GDM1 (cell line): ENCODE data around the gene FNDC3B.
A peak's percentile ranks its signal among the peaks of the same experiment; 100 is the strongest.
"Not testable (repeated sequence)": the region's sequence is repeated elsewhere in the genome, so short reads cannot be mapped to it uniquely, and the experiment has no call there.

Experiments used
- DNase-seq: peaks from one replicate; lab custom pipeline; 2025; lab: John Stamatoyannopoulos, UW

Gene FNDC3B

DNA sequence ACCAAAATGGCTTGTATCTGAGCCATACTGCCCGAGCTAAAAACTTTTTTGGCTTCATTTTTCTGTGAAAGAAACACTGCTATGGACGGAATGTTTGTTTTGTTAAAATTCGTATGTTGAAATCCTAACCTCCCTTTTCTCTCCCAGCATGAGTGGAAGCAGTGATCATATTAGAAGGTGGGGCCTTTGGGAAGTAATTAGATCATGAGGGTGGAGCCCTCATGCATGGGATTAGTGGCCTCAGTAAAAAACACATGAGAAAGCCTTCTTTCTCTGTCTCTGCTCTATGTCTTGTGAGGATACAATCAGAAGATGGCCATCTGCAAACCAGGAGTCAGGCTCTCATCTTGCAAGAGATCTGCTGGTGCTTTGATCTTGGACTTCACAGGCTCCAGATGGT, 7.4 kb upstream of the FNDC3B start:
- DNase-seq = no peak

DNA sequence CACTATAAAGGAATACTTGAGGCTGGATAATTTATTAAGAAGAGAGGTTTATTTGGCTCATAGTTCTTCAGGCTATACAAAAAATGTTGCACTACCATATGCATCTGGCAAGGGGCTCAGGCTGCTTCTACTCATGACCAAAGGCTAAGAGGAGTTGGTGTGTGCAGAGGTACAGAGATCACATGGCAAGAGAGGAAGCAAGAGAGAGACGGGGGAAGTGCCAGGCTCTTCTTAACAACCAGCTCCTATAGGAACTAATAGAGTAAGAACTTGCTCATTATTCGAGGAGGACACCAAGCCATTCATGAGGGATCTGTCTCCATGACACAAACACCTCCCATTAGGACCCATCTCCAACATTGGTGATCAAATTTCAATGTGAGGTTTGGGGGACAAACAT, 6.0 kb upstream of the FNDC3B start:
- no peak for DNase-seq

- no peak for DNase-seq
Measured at GRCh38 chr3:172034786-172035685, 4.3 kb upstream of the FNDC3B start.

DNA sequence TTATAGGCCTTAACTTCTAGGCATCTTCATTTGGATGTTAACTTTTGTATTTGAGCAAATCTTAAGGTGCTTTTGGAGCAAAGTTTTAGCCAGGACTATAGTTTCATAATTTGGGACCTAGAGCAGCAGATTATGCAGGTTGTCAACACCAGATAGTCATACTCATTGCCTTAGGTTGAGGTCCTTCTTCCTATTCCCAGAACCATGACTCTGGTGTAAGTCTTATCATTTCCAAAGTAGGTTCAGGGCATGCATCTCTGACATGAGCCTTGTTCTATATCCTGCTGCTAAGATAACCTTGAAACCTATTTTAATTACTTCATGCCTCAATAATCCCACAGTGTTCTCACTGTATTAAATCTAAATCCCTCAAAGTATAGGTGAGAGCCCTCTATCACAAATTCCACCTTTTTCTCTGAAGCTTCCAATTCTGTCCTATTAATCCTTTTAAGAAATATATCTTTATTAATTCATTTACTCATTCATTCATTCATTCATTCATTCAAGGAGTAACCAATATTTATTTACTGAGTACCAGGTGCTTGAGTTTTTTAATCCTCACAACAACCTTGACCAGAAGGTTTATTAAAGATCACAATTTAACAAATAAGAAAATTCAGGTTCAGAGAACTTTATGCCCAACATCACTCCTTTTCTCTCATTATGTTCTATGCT, 2.7 kb upstream of the FNDC3B start:
- no peak for DNase-seq

DNA sequence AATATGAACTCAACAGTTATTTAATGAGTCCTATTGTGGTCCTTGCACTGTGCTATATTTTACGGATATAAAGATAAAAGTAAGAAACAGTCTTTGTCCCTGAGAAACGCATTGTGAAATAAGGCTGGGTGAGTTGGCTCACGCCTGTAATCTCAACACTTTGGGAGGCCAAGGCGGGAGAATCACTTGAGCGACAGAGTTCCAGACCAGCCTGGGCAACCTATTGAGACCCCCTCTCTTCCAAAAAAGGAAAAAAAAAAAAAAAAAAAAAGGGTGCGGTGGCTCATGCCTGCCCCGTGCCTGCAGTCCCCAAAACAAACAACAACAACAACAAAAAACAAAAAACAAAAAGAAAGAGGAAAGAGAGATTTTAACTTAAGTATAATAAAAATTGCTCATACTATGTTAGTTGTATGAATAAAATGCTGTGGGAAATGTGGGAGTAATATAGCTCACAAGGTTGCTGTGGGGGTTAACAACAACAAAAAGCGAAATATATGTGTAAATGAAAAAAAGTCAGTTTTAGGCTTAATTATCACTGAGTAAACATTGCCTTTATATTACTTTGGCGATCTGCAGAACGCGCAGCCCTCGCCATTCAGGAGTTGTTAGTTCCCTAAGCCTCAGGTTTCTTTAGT, 461 bp upstream of the FNDC3B start:
- DNase-seq = no peak

DNA sequence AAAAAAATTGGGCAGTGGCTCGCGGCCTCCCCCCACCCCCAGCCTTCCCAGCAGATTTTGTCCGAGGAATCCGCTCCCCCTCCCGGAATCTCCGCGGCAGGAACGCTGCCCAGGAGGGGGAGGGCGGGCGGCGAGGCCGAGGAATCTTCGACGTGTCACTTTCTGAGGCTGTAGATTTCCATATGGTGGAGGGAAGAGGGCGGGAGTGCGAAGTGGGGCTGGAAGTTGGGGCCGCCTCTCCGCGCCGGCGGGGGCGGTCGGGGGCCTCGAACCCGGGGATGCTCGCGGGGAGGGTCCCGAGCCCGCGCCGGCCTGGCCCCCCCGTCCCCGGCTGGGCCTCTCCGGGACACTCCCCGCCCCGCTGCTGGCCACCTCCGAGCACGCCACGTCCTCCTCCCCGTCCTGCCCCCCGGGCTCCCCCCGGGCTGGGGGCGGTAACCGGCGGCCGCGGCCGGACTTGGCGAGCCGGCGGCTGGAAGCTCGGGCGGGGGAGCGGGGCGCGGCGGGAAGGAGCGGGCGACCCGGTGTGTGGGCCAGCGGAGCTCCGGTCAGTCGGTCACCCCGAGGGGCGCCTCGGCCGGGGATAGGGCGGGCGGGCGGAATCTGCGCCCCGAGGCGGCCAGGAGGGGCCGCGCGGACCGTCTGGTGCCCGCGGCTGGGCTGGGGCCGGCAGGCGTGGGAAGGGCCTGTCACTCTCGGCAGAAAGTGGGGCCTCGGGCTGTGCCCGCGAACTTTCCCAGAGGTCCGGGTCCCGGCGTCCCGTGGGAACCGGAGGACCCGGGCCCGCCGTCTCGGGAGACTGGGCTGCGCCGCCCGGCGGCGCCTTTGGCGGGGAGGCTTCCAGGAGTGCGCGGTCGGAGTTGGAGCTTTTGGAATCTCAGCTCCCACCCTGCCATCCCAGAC, 951 bp downstream of the FNDC3B start:
- peak; percentile 17 for DNase-seq

- no peak for DNase-seq
Measured at GRCh38 chr3:172040981-172041963, 1.9 kb downstream of the FNDC3B start.

GRCh38 chr3:172042136-172042662, 2.8 kb downstream of the FNDC3B start:
- no peak for DNase-seq

- not testable (repeated sequence) for DNase-seq
Measured at GRCh38 chr3:172042663-172043179, 3.3 kb downstream of the FNDC3B start.

GRCh38 chr3:172043233-172043632, 3.9 kb downstream of the FNDC3B start:
- no peak for DNase-seq

- DNase-seq = no peak
Measured at GRCh38 chr3:172043766-172044165, 4.4 kb downstream of the FNDC3B start.

DNA sequence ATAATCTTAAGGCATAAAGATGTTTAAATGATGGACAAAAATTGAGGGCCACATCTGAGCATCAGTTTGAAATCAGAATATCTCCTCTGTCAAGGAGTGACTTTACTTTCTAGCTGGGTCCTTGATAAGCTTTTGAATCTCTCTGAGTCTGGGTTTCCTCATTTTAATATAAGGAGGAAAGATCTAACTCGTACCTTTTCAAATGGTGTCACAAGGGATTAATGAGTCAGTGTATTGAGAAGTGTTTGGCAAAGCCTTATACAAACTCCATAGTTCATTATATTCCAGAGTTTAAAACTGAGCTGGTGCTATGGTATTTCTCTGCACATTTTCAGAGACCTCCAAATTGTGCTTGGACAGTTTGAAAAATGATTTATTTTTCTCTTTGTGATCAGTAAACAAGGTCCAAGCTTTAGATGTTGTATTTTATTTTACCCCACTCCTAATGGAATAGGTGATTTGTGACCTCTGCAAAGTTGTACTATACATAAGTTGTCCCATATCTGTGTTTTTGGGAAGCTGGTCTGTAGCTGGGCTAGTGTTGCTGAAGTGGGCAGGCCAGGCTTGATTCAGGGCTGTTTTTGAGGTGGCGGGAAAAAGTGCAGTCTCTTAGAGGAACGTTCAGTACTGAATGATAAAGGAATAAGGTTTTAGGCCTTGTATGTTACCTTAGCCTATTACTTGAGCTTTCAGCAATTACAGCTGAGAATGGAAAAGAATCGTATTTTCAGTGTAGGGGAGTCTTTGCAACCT, 5.6 kb downstream of the FNDC3B start:
- no peak for DNase-seq

GRCh38 chr3:172046268-172046915, 7.0 kb downstream of the FNDC3B start:
- no peak for DNase-seq

DNA sequence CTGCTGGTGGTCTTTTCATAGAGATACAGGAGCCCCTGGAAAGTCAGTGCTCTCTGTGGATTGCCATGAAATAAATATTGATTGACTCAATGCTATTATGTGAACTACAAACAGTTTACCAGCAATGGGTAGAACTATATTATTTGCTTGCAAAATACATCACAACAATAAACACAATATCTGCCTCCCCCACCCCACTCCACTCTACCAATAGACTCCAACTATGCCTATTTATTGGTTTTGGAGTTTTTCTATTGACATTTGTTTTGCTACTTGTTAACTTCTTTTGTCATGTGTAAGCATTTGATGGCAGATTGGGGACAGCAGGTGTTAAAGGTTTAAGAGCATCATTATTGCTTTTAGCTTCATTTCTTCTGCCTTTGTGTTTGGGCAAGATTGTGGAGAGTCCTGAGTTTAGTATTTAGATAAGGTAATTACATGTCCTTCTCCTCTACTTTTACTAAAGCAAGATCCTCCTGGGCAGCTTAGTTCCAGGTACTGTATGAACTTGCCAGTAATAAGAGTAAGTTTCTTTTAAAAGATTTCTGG, 8.3 kb downstream of the FNDC3B start:
- DNase-seq = no peak

- no peak for DNase-seq
Measured at GRCh38 chr3:172048599-172048998, 9.2 kb downstream of the FNDC3B start.

DNA sequence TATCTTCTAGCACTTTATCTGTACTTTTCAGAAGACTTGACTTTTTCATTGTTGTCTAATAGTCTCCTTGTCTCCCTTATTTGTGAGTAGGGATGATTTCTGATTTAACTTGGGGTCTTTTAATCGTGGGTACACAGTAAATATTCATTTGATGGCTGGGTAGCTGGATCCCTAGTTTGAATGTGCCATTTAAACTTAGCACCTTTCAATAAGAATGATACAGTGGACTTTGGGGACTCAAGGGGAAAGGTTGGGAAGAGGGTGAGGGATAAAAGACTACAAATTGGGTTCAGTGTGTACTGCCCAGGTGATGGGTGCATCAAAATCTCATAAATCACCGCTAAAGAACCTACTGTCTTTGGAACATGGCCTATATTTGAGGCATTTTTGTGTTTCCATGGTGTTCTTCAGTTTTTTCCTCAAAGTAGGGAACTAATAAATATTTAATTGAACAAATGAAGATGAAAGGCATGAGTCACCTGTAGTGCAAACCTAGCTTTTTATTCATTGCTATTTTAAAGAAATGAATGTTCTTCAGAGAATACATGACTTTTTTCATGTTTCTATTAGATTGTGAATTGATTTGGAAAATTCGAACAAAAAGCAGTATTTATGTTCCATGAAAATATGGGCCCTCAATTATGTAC, 12.1 kb downstream of the FNDC3B start:
- no peak for DNase-seq

DNA sequence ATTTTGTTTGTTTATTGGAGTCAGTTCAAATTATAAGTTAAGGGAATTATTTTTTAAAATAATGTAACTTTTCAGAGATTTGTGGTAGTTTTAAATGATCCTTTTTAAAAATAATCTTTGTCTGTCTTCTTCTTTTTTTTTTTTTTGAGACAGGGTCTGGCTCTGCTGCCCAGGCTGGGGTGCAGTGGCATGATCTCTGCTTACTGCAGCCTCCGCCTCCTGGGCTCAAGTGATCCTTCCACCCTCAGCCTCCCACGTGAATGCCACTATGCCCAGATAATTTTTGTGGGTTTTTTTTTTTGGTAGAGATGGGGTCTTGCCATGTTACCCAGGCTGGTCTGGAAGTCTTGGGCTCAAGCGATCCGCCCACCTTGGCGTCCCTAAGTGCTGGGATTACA, 12.6 kb downstream of the FNDC3B start:
- no peak for DNase-seq

DNA sequence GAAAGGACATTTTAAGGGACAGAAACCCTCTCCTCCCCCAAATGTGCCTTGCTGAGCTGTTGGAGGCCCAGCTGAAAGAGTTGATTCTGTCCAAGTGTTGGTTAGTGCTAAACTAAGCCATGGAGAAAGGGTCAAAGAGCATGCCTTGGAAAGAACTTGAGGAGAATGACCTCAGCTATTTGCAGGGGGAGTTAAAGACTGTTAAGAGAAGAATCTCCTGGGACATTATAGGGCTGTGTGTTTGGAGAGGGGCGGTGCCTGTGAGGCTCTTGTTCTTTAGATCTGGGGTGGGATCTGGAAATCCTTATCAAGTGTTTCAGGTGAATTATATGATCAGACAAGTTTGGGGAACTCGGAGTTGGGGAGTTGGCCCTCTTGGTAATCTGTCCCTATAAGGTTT, 13.0 kb downstream of the FNDC3B start:
- no peak for DNase-seq
